ENCODE results near the gene HMGXB4. TPM values are rescaled to one million over a fixed set of nuclear protein-coding genes. Genes with fewer than 3 reads are reported as not detected.
A peak's percentile ranks its signal among the peaks of the same experiment; 100 is the strongest.

The HMGXB4 gene
- total RNA-seq, 1 donor from 2014 or later: 19.5 TPM

DNA sequence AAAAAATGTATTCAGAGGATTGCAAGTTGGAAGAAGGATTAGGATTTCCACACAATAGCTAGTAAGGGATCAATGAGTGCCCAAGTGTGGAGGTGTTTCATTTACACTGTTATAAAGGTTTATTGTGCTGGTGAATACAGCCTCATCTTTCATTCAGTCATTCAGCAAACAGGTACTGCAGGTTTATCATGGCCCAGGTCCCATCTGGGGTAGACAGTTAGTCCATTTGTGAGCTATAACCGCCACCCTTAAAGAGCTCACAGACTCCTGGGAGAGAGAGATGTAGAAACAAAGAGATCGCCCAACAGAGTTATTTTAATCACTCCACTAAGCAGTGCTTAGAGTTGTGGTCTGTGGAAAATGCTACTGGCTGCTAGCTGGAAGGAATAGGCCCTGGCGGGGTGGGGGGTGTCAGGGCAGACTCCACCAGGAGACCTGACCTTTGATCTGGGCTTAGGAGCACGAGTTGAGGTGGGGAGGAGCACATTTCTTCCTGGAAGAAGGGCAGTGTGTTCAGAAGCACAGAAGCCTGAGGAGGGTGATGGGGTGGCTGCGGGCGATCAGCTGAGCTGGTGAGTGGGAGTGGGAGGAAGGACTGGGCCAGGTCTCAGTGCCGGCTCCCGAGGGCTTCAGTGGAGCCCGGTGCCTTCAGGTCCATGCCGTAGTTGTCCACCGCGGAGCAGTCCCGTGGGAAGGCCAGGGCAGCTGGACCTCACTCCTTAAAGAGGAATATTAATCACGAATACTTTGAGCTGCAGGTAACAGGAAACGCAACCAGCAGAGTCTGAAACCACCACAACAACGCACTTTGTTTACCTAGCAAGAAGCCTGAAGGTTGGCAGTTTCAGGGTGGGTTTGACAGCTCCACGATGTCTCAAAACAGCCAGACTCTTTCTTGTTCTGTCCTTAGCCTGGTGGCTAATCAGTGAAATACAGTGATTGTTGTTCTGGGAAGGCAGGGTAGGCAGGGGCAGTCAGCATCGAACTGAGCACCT lies 53.6 kb downstream of the HMGXB4 start:
- peak; percentile 74 for DNase-seq (ENCODE audit: low read depth)

DNA sequence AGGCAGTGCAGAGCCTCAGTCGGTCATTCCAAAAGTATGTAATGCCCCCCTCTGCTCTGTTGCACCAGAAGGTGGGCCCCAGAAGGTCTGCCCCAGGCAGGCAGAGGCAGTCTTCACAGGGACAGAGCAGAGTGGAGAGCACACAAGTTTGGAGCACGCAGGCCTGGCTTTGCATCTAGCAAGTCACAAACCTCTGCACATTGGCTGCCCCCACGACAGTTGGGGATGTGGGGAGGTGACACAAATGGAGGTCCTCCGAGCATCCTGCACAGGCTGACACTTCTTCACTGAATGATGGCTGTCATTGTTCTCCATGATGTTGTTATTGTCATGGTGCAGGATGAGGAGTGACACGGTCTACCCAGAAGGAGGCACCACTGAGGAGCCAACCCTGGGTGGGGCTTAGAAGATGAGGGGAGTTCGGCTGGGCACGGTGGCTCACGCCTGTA lies 54.3 kb downstream of the HMGXB4 start:
- no peak for DNase-seq (ENCODE audit: low read depth)

GRCh38 chr22:35312198-35313059 lies 55.1 kb downstream of the HMGXB4 start:
- DNase-seq (ENCODE audit: low read depth): peak; percentile 82

GRCh38 chr22:35313311-35314121 lies 56.2 kb downstream of the HMGXB4 start:
- DNase-seq (ENCODE audit: low read depth): peak; percentile 96

- DNase-seq (ENCODE audit: low read depth): no peak
Observed at GRCh38 chr22:35314161-35314942, 57.1 kb downstream of the HMGXB4 start.

DNA sequence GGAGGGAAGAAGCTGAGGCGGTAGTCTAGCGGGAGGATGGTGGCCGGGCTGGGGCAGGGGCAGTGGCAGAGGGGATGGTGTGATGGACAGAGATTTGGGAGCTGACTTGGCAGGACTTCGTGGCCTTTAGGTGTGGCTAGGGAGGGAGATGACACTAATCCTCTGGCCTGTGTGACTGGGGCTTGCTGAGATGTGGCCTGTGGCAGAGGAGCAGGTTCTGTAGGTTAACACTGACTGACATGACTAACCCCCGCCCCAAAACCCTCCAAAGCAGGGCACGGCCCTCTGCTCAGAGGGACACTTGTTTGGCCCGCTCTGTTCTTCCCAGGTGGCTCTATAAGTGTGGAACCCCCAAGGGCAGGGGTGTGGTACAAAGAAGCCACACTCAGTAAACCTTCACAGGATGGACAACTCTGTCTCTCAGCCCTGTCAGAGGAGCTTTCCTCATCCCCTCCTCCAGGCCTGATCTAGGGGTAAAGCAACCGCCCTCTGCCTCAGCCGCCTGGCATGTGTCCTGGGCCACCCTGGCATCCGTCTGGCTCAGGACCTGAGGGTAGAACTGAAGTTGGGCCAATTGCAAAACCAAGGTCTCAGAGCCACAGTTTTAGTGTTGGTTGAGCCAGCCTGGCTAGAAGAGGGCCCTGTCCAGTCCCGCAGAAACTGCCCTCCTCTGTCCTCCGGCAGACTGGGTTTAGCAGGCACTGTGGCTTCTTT lies 58.0 kb downstream of the HMGXB4 start:
- no peak for DNase-seq (ENCODE audit: low read depth)

- no peak for DNase-seq (ENCODE audit: low read depth)
Observed at GRCh38 chr22:35315855-35316745, 58.8 kb downstream of the HMGXB4 start.

DNA sequence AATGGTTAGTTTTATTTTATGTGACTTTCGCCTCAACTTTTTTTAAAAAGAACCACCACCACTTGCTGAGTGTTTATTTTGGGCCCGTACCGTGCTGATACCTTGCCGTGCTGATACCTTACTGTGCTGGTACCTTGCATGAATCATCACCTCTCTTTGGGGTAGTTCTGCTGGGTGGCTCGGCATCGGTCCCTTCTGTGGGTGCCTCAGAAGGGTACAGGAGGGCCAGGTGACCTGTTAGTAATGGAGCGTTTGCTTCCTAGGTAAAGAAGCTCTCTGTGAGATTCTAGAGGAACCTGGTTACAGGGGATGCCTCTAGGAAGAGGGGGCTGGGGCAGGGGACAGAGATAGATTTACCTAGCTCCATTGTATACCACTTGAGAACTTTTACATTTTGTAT lies 59.5 kb downstream of the HMGXB4 start:
- DNase-seq (ENCODE audit: low read depth): no peak

GRCh38 chr22:35317680-35318290 lies 60.5 kb downstream of the HMGXB4 start:
- DNase-seq (ENCODE audit: low read depth): no peak

DNA sequence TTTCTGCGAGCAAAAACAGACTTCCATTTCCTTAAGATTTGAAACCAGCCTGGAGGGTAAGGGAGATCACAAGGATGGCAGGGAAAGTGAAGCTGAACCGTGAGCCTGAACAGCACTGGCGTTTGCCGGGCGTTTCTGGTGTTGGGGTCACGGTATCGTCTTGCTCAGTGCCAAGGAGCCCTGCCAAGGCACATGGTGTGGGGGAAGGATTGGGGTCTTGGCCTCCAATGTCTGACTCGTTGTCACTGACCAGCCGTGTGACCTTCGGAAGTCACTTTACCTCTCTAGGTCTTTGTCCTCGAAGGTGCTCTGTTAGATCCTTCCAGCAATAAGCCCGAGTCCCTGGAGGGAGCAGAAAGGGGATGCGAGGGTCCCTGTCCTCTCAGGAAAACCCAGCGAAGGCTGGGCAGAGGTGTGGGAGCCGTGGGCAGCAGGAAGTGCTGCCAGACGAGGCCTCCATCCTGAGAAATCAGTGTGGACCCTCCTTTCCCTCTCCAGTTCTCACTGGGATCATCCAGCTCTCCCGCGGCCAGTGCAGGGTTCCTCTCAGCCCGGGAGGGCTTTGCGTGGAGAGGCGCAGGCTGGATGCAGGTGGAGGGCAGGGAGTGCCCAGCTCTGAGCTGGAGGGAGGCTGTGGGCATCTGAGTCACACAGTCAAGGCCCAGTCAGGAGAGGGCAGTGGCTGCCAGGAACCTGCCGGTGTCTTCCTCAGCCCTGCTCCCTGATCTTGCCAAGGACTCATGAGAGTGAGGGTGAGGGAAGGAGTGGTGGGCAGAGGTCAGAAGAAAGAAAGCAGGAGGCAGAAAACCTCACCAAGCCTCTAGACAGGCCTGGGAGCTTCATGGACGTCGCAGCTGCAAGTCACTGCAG lies 61.3 kb downstream of the HMGXB4 start:
- no peak for DNase-seq (ENCODE audit: low read depth)

- DNase-seq (ENCODE audit: low read depth): no peak
Observed at GRCh38 chr22:35319244-35319985, 62.1 kb downstream of the HMGXB4 start.

- no peak for DNase-seq (ENCODE audit: low read depth)
Observed at GRCh38 chr22:35322126-35322525, 64.8 kb downstream of the HMGXB4 start.

DNA sequence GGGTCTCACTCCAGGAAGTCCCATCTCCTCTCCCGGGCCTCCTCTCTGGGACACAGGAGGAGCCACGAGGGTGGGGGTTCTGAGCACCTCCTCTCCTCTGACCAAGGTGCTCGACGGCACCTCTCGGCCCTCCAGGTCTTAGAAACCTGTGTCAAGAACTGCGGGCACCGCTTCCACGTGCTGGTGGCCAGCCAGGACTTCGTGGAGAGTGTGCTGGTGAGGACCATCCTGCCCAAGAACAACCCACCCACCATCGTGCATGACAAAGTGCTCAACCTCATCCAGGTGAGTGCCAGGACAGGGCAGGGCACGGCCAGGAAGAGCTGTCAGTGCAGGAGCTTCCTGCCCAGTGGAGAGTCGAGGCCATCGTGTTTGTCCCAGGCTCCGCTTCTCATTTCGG lies 65.6 kb downstream of the HMGXB4 start:
- DNase-seq (ENCODE audit: low read depth): no peak

DNA sequence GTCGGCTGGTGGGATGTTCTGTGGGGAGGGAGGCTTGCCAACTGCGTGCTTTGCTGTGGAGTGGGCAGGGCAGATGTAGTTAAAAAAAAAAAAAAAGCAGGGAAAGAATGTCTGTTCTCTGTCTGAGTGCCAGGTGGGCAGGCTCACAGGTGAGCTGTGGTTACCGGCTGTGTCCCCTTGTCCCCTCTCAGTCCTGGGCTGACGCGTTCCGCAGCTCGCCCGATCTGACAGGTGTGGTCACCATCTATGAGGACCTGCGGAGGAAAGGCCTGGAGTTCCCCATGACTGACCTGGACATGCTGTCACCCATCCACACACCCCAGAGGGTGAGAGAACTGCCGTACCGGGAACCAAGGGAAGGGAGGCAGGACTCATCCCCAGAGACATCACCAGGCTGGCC lies 66.0 kb downstream of the HMGXB4 start:
- no peak for DNase-seq (ENCODE audit: low read depth)

GRCh38 chr22:35324067-35324466 lies 66.8 kb downstream of the HMGXB4 start:
- no peak for DNase-seq (ENCODE audit: low read depth)

DNA sequence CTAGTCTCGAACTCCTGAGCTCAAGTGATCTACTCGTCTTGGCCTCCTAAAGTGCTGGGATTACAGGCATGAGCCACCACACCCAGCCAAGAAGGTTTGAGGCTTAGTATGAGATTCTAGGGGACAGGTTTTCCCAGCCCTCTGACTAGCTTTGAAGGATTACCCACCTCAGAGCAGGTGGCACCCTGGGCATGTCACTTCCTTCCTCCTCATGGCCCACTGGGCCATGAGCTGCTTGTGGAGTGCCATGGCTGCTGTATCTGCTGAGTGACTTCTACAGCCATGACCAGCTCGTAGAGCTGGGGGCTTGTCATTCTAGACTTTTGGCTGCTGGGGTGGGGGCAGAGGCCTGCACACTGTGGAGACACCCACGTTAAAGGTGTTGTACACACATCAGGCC lies 67.5 kb downstream of the HMGXB4 start:
- DNase-seq (ENCODE audit: low read depth): no peak

DNA sequence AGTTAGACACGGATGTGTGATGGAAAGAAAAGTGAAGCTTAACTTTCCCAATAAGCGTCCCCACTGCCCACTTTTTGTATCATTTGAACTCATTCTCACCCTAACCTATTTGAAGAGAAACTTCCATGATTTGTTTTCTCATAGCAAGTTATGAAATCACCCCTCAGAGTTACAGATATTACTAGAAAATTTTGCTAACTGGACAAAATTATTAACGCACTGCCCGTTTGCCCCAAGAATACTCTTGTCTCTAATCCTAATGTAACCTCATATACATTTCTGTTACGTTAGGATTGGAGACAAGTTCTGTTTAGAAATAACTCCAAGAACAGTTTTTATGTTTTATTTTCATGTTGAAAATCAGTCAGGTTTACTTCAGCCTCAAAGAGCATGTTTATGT lies 67.9 kb downstream of the HMGXB4 start:
- DNase-seq (ENCODE audit: low read depth): no peak

All from renal cortical epithelial cell (primary cell).